MM.1S (cell line): ENCODE data around the gene ZIM2.

ENCODE experiments used
- DNase-seq: peaks from one replicate; pipeline ENCODE4 v3.0.0-alpha.2; 2015
- H2AFZ ChIP-seq: fragments of 300-600 bp; sonication (generic); 2 replicates; pipeline ENCODE4 v1.6.0; 2016; ENCODE audit warnings: antibody characterized with exemption, low read length
- H3F3A ChIP-seq: fragments of 300-600 bp; sonication (generic); 2 replicates; pipeline ENCODE4 v1.6.1; 2016; ENCODE audit warnings: mild to moderate bottlenecking, antibody characterized with exemption, low read length, moderate library complexity, mixed read lengths; ENCODE audit not compliant: insufficient read depth
- H3K27ac ChIP-seq: fragments of 300-600 bp; sonication (generic); 2 replicates; pipeline ENCODE4 v1.5.1; 2016; ENCODE audit warnings: mild to moderate bottlenecking, low read length
- H3K27me3 ChIP-seq: fragments of 300-600 bp; sonication (generic); replicated peaks from 2 replicates; pipeline ENCODE4 v1.6.0; 2016; ENCODE audit warnings: low read length; ENCODE audit not compliant: insufficient read depth
- H3K36me3 ChIP-seq: fragments of 300-600 bp; sonication (generic); replicated peaks from 2 replicates; pipeline ENCODE4 v1.6.1; 2016; ENCODE audit warnings: mild to moderate bottlenecking, low read length, mixed read lengths; ENCODE audit not compliant: insufficient read depth
- H3K4me1 ChIP-seq: fragments of 300-600 bp; sonication (generic); 2 replicates; pipeline ENCODE4 v1.6.1; 2016; ENCODE audit warnings: low read length, mixed read lengths
- H3K4me2 ChIP-seq: fragments of 300-600 bp; sonication (generic); 2 replicates; pipeline ENCODE4 v1.6.0; 2016; ENCODE audit warnings: low read depth, low read length
- H3K4me3 ChIP-seq: fragments of 300-600 bp; sonication (generic); 2 replicates; pipeline ENCODE4 v1.5.1; 2016; ENCODE audit warnings: low read length, mixed read lengths
- H3K79me2 ChIP-seq: fragments of 300-600 bp; sonication (generic); 2 replicates; pipeline ENCODE4 v1.6.1; 2016; ENCODE audit warnings: mixed run types, low read length, mixed read lengths
- H3K9ac ChIP-seq: fragments of 300-600 bp; sonication (generic); 2 replicates; pipeline ENCODE4 v1.6.1; 2016; ENCODE audit warnings: low read length, mixed read lengths
- H3K9me2 ChIP-seq: fragments of 300-600 bp; sonication (generic); replicated peaks from 2 replicates; pipeline ENCODE4 v1.6.1; 2016; ENCODE audit warnings: mild to moderate bottlenecking, low read length, mixed read lengths; ENCODE audit not compliant: insufficient read depth
- H3K9me3 ChIP-seq: fragments of 300-600 bp; sonication (generic); replicated peaks from 2 replicates; pipeline ENCODE4 v1.6.1; 2016; ENCODE audit warnings: mild to moderate bottlenecking, low read length, mixed read lengths; ENCODE audit not compliant: insufficient read depth
- H4K20me1 ChIP-seq: fragments of 300-600 bp; sonication (generic); 2 replicates; pipeline ENCODE4 v1.6.1; 2016; ENCODE audit warnings: mild to moderate bottlenecking, low read length, moderate library complexity, mixed read lengths; ENCODE audit not compliant: insufficient read depth
- CTCF ChIP-seq: fragments of 300-600 bp; sonication (generic); IDR thresholded peaks from 2 replicates; pipeline ENCODE4 v1.5.1; 2016; ENCODE audit warnings: antibody characterized with exemption, low read length, mixed read lengths
- EZH2 ChIP-seq: fragments of 300-600 bp; sonication (generic); optimal IDR thresholded peaks from 2 replicates; pipeline ENCODE3; 2017; ENCODE audit warnings: low read depth, mild to moderate bottlenecking, antibody characterized with exemption, low read length, mixed read lengths
- EZH2phosphoT487 ChIP-seq: fragments of 300-600 bp; sonication (generic); IDR thresholded peaks from 2 replicates; pipeline ENCODE4 v1.6.1; 2018; ENCODE audit warnings: antibody characterized with exemption, low read length

ZIM2 gene

GRCh38 chr19:56765137-56765536, 75.4 kb downstream of the ZIM2 start:
- no peak for TF ChIP-seq CTCF
- no peak for TF ChIP-seq EZH2phosphoT487
- TF ChIP-seq EZH2: no peak
- Histone ChIP-seq H3K4me2 (no peak overlapping the region), H3F3A (no peaks in the 10 kb centered on the region), H3K9me3 (no peaks in the 10 kb centered on the region), H4K20me1 (no peaks in the 10 kb centered on the region), H3K9ac (no peak overlapping the region), H3K4me3 (no peak overlapping the region), H3K9me2 (no peaks in the 10 kb centered on the region), H3K36me3 (no peaks in the 10 kb centered on the region), H3K4me1 (no peaks in the 10 kb centered on the region), H3K27ac (no peak overlapping the region), H3K27me3 (no peaks in the 10 kb centered on the region), H3K79me2 (no peaks in the 10 kb centered on the region), H2AFZ (no peak overlapping the region)
- no peak for DNase-seq

- H3K9ac ChIP-seq: no peak overlapping the region
- no peaks in the 10 kb centered on the region for H3K27me3 ChIP-seq
- H3K79me2 ChIP-seq: no peaks in the 10 kb centered on the region
- no peaks in the 10 kb centered on the region for H3F3A ChIP-seq
- H2AFZ ChIP-seq: no peak overlapping the region
- no peak for DNase-seq
- no peaks in the 10 kb centered on the region for H3K9me2 ChIP-seq
- H3K9me3 ChIP-seq: no peaks in the 10 kb centered on the region
- H4K20me1 ChIP-seq: no peaks in the 10 kb centered on the region
- TF ChIP-seq CTCF (no peak), EZH2phosphoT487 (no peak), EZH2 (no peak)
- no peak overlapping the region for H3K4me2 ChIP-seq
- no peaks in the 10 kb centered on the region for H3K4me1 ChIP-seq
- H3K36me3 ChIP-seq: no peaks in the 10 kb centered on the region
- H3K27ac ChIP-seq: no peak overlapping the region
- H3K4me3 ChIP-seq: no peak overlapping the region
Measured at GRCh38 chr19:56764196-56764695, 76.3 kb downstream of the ZIM2 start.

GRCh38 chr19:56760842-56761241, 79.7 kb downstream of the ZIM2 start:
- Histone ChIP-seq H3K9ac (no peak overlapping the region), H3K9me3 (no peaks in the 10 kb centered on the region), H3K9me2 (no peaks in the 10 kb centered on the region), H3K27ac (no peak overlapping the region), H3F3A (no peaks in the 10 kb centered on the region), H3K4me2 (no peak overlapping the region), H4K20me1 (no peaks in the 10 kb centered on the region), H3K79me2 (no peaks in the 10 kb centered on the region), H3K36me3 (no peaks in the 10 kb centered on the region), H3K27me3 (no peaks in the 10 kb centered on the region), H2AFZ (no peak overlapping the region), H3K4me1 (no peaks in the 10 kb centered on the region), H3K4me3 (no peak overlapping the region)
- DNase-seq: no peak
- no peak for TF ChIP-seq EZH2phosphoT487
- TF ChIP-seq EZH2: no peak
- no peak for TF ChIP-seq CTCF

- H3K9me3 ChIP-seq: no peaks in the 10 kb centered on the region
Measured at GRCh38 chr19:56759531-56759930, 81.0 kb downstream of the ZIM2 start.

More at GRCh38 chr19:56759531-56759930, 81.0 kb downstream of the ZIM2 start:
- no peak overlapping the region for H3K9ac ChIP-seq
- no peaks in the 10 kb centered on the region for H3K4me1 ChIP-seq
- H3K4me2 ChIP-seq: no peak overlapping the region
- no peak overlapping the region for H2AFZ ChIP-seq
- H3K9me2 ChIP-seq: no peaks in the 10 kb centered on the region
- H3F3A ChIP-seq: no peaks in the 10 kb centered on the region
- no peak for TF ChIP-seq CTCF
- no peak for TF ChIP-seq EZH2
- no peak for TF ChIP-seq EZH2phosphoT487
- H3K79me2 ChIP-seq: no peaks in the 10 kb centered on the region
- no peaks in the 10 kb centered on the region for H3K27me3 ChIP-seq
- H3K27ac ChIP-seq: no peak overlapping the region
- no peak for DNase-seq
- no peaks in the 10 kb centered on the region for H3K36me3 ChIP-seq
- H4K20me1 ChIP-seq: no peaks in the 10 kb centered on the region
- no peak overlapping the region for H3K4me3 ChIP-seq
